ENCODE data around the gene PCDHGB4.
"Not testable (repeated sequence)": the region's sequence is repeated elsewhere in the genome, so short reads cannot be mapped to it uniquely, and the experiment has no call there.

PCDHGB4 gene

GRCh38 chr5:141356950-141357349 lies 30.5 kb upstream of the PCDHGB4 start:
- TF ChIP-seq POLR2A (IDR thresholded peaks at IDR 0.05; ENCODE audit: low read length): no peak
- TF ChIP-seq GATA1 (IDR thresholded peaks at IDR 0.05; ENCODE audit: low read depth, low read length): no peak

GRCh38 chr5:141359790-141360426 lies 27.6 kb upstream of the PCDHGB4 start, which contains the start of gene PCDHGB2:
TSS of gene PCDHGB2 (plus strand) at chr5:141359994. CDS start at chr5:141360136, 142 bp downstream.
- DNase-seq: peak; percentile 6 to 18
- TF ChIP-seq GATA1 (IDR thresholded peaks at IDR 0.05; ENCODE audit: low read depth, low read length) (no peak), POLR2A (IDR thresholded peaks at IDR 0.05; ENCODE audit: low read length) (no peak)

More at GRCh38 chr5:141356950-141357349, 30.5 kb upstream of the PCDHGB4 start:
- DNase-seq: no peak

GRCh38 chr5:141360685-141361084 lies 26.8 kb upstream of the PCDHGB4 start:
- TF ChIP-seq POLR2A (IDR thresholded peaks at IDR 0.05; ENCODE audit: low read length) (no peak), GATA1 (IDR thresholded peaks at IDR 0.05; ENCODE audit: low read depth, low read length) (no peak)

GRCh38 chr5:141362719-141363118 lies 24.8 kb upstream of the PCDHGB4 start:
- no peak for DNase-seq
- no peak for TF ChIP-seq GATA1 (IDR thresholded peaks at IDR 0.05; ENCODE audit: low read depth, low read length)
- TF ChIP-seq POLR2A (IDR thresholded peaks at IDR 0.05; ENCODE audit: low read length): no peak

More at GRCh38 chr5:141360685-141361084, 26.8 kb upstream of the PCDHGB4 start:
- no peak for DNase-seq

GRCh38 chr5:141363952-141364660 lies 23.4 kb upstream of the PCDHGB4 start, which contains the start of gene PCDHGA5:
TSS of gene PCDHGA5 (plus strand) at chr5:141364162. CDS start at chr5:141364331, 169 bp downstream.
- TF ChIP-seq POLR2A (IDR thresholded peaks at IDR 0.05; ENCODE audit: low read length): no peak
- no peak for TF ChIP-seq GATA1 (IDR thresholded peaks at IDR 0.05; ENCODE audit: low read depth, low read length)
- no peak for DNase-seq

GRCh38 chr5:141366016-141366896 lies 21.2 kb upstream of the PCDHGB4 start:
- no peak for DNase-seq
- no peak for TF ChIP-seq POLR2A (IDR thresholded peaks at IDR 0.05; ENCODE audit: low read length)
- no peak for TF ChIP-seq GATA1 (IDR thresholded peaks at IDR 0.05; ENCODE audit: low read depth, low read length)

GRCh38 chr5:141369994-141370848 lies 17.3 kb upstream of the PCDHGB4 start, which contains the start of gene PCDHGB3:
TSS of gene PCDHGB3 (plus strand) at chr5:141370242. CDS start at chr5:141370395, 153 bp downstream.
- peak; percentile 4 to 8 for DNase-seq

GRCh38 chr5:141371572-141372475 lies 15.7 kb upstream of the PCDHGB4 start:
- TF ChIP-seq GATA1 (IDR thresholded peaks at IDR 0.05; ENCODE audit: low read depth, low read length) (no peak), POLR2A (IDR thresholded peaks at IDR 0.05; ENCODE audit: low read length) (no peak)
- no peak for DNase-seq

More at GRCh38 chr5:141369994-141370848, 17.3 kb upstream of the PCDHGB4 start, which contains the start of gene PCDHGB3:
- TF ChIP-seq POLR2A (IDR thresholded peaks at IDR 0.05; ENCODE audit: low read length): no peak
- TF ChIP-seq GATA1 (IDR thresholded peaks at IDR 0.05; ENCODE audit: low read depth, low read length): no peak

GRCh38 chr5:141373673-141374317 lies 13.7 kb upstream of the PCDHGB4 start, which contains the start of gene PCDHGA6:
TSS of gene PCDHGA6 (plus strand) at chr5:141373891. CDS start at chr5:141374084, 193 bp downstream.
- DNase-seq: peak; percentile 3 to 10
- no peak for TF ChIP-seq GATA1 (IDR thresholded peaks at IDR 0.05; ENCODE audit: low read depth, low read length)

- DNase-seq: no peak
- TF ChIP-seq POLR2A (IDR thresholded peaks at IDR 0.05; ENCODE audit: low read length) (no peak), GATA1 (IDR thresholded peaks at IDR 0.05; ENCODE audit: low read depth, low read length) (no peak)
Observed at GRCh38 chr5:141374627-141375026, 12.9 kb upstream of the PCDHGB4 start.

- not testable (repeated sequence) for DNase-seq
Observed at GRCh38 chr5:141375444-141376155, 11.9 kb upstream of the PCDHGB4 start.

Measured in erythroblast (primary cell).